ENCODE measurements around the gene FBLN2. TPM values are rescaled to one million over a fixed set of nuclear protein-coding genes. Genes with fewer than 3 reads are reported as not detected.

FBLN2 gene
- polyA plus RNA-seq, 1 of the 3 experiments (the other 2 are of a cell fraction): 5.2 TPM

GRCh38 chr3:13535526-13535875, 13.4 kb upstream of the FBLN2 start:
- H3K36me3 ChIP-seq (replicated peaks in 1 of 2; ENCODE audit: control insufficient read depth in 1 of 2, insufficient read depth in 2 of 2, low read length in 1 of 2): no peaks in the 10 kb centered on the region
- H3K4me1 ChIP-seq (ENCODE audit: control insufficient read depth in 1 of 2, insufficient read depth in 2 of 2, low read depth in 1 of 2, low read length in 1 of 2): peaks cover 0 to 13% of the 10 kb centered on the region in 2 experiments; a peak in 1 of 4 replicates
- H3K4me3 ChIP-seq (ENCODE audit: low read depth in 2 of 2, low read length in 1 of 2): no peak overlapping the region
- TF ChIP-seq PBX3 (IDR thresholded peaks at IDR 0.05) (no peak), FOXM1 (IDR thresholded peaks at IDR 0.05; ENCODE audit: low read depth) (no peak), JUND (IDR thresholded peaks at IDR 0.05) (no peak), NFIC (IDR thresholded peaks at IDR 0.05; ENCODE audit: borderline replicate concordance) (no peak), MEF2A (IDR thresholded peaks at IDR 0.05; ENCODE audit: borderline replicate concordance, low read depth) (no peak), TCF12 (IDR thresholded peaks at IDR 0.05) (no peak)
- POLR2A ChIA-PET: no interaction called here
- H3K27ac ChIP-seq (ENCODE audit: low read depth in 2 of 2, low read length in 1 of 2): no peak overlapping the region; a peak in 1 of 4 replicates
- no peaks in the 10 kb centered on the region for H3K27me3 ChIP-seq (ENCODE audit: insufficient read depth)
- H3K9me2 ChIP-seq: no peaks in the 10 kb centered on the region
- H3K4me2 ChIP-seq: no peak overlapping the region
- H2AFZ ChIP-seq (ENCODE audit: low read depth): no peak overlapping the region
- H3K9me3 ChIP-seq: no peaks in the 10 kb centered on the region
- no peaks in the 10 kb centered on the region for H4K20me1 ChIP-seq (ENCODE audit: insufficient read depth)
- H3K79me2 ChIP-seq (ENCODE audit: insufficient read depth): no peaks in the 10 kb centered on the region
- WGBS (ENCODE audit: low lambda C conversion rate): 83% methylated on average over 8 of the region's 10 CpGs
- H3F3A ChIP-seq (replicated peaks; ENCODE audit: insufficient read depth): peaks cover 3% of the 10 kb centered on the region
- no peak overlapping the region for H3K9ac ChIP-seq
- DNase-seq: no peak
- CTCF ChIA-PET: interaction anchor here (0.5 to 2.5 kb wide), 6 partner anchors 10 to 343 kb away, joined by 3 to 12 read pairs (median 5); no protein-coding TSS in a partner anchor

- no peak for TF ChIP-seq FOSL2 (IDR thresholded peaks at IDR 0.05; ENCODE audit: borderline replicate concordance, low read depth)
- TF ChIP-seq CHD2 (IDR thresholded peaks at IDR 0.05; ENCODE audit: low read length, partially characterized antibody): peak; percentile 30
- no peak for TF ChIP-seq EZH2phosphoT487 (IDR thresholded peaks at IDR 0.05; ENCODE audit: borderline replicate concordance, low read depth)
- TF ChIP-seq EP300 (IDR thresholded peaks at IDR 0.05; ENCODE audit: borderline replicate concordance in 1 of 2, low read depth in 1 of 2, low read length in 1 of 2): no peak; a peak in 1 of 4 replicates
- TF ChIP-seq MXI1 (IDR thresholded peaks at IDR 0.05; ENCODE audit: low read depth, low read length): no peak
- no peaks in the 10 kb centered on the region for H4K20me1 ChIP-seq (ENCODE audit: insufficient read depth)
- CTCF ChIA-PET: interaction anchor here (0.9 to 2.5 kb wide), 6 partner anchors 10 to 541 kb away, joined by 3 to 12 read pairs (median 5); no protein-coding TSS in a partner anchor
- no peak overlapping the region for H3K4me3 ChIP-seq (ENCODE audit: low read depth in 2 of 2, low read length in 1 of 2)
- no peaks in the 10 kb centered on the region for H3K79me2 ChIP-seq (ENCODE audit: insufficient read depth)
- peaks cover 0 to 13% of the 10 kb centered on the region in 2 experiments; a peak in 1 of 4 replicates for H3K4me1 ChIP-seq (ENCODE audit: control insufficient read depth in 1 of 2, insufficient read depth in 2 of 2, low read depth in 1 of 2, low read length in 1 of 2)
- POLR2A ChIA-PET: no interaction called here
- no peaks in the 10 kb centered on the region for H3K9me3 ChIP-seq
- H3K36me3 ChIP-seq (replicated peaks in 1 of 2; ENCODE audit: control insufficient read depth in 1 of 2, insufficient read depth in 2 of 2, low read length in 1 of 2): no peaks in the 10 kb centered on the region
- no peaks in the 10 kb centered on the region for H3K9me2 ChIP-seq
- no peaks in the 10 kb centered on the region for H3K27me3 ChIP-seq (ENCODE audit: insufficient read depth)
- H3K4me2 ChIP-seq: no peak overlapping the region
- no peak overlapping the region for H2AFZ ChIP-seq (ENCODE audit: low read depth)
- peak; percentile 74 for DNase-seq
- H3K9ac ChIP-seq: no peak overlapping the region
- WGBS (ENCODE audit: low lambda C conversion rate): 44% methylated on average over 7 of the region's 9 CpGs
- H3F3A ChIP-seq (replicated peaks; ENCODE audit: insufficient read depth): peaks cover 3% of the 10 kb centered on the region
- H3K27ac ChIP-seq (ENCODE audit: low read depth in 2 of 2, low read length in 1 of 2): peak overlapping the region in 1 of 2 experiments; percentile 24; a peak in 1 of 4 replicates
Observed at GRCh38 chr3:13535905-13536304, 13.0 kb upstream of the FBLN2 start.

GRCh38 chr3:13536432-13536831, 12.5 kb upstream of the FBLN2 start:
- no peaks in the 10 kb centered on the region for H3K36me3 ChIP-seq (replicated peaks in 1 of 2; ENCODE audit: control insufficient read depth in 1 of 2, insufficient read depth in 2 of 2, low read length in 1 of 2)
- WGBS (ENCODE audit: low lambda C conversion rate): 82% methylated on average over 3 of the region's 3 CpGs
- DNase-seq: no peak
- H3K79me2 ChIP-seq (ENCODE audit: insufficient read depth): no peaks in the 10 kb centered on the region
- no peak overlapping the region for H2AFZ ChIP-seq (ENCODE audit: low read depth)
- ChIA-PET CTCF (interaction anchor here (0.9 to 2.5 kb wide), 6 partner anchors 11 to 541 kb away, joined by 3 to 12 read pairs (median 5); no protein-coding TSS in a partner anchor), POLR2A (no interaction called here)
- TF ChIP-seq MAX (IDR thresholded peaks at IDR 0.05; ENCODE audit: low read depth) (no peak), MXI1 (IDR thresholded peaks at IDR 0.05; ENCODE audit: low read depth, low read length) (no peak), TCF12 (IDR thresholded peaks at IDR 0.05) (no peak), MEF2A (IDR thresholded peaks at IDR 0.05; ENCODE audit: borderline replicate concordance, low read depth) (no peak), RAD21 (IDR thresholded peaks at IDR 0.05; ENCODE audit: low read length) (no peak), EZH2phosphoT487 (IDR thresholded peaks at IDR 0.05; ENCODE audit: borderline replicate concordance, low read depth) (no peak), USF2 (IDR thresholded peaks at IDR 0.05; ENCODE audit: borderline replicate concordance, low read depth, low read length) (no peak), TAF1 (IDR thresholded peaks at IDR 0.05; ENCODE audit: borderline replicate concordance, low read depth, low read length) (no peak), FOSL2 (IDR thresholded peaks at IDR 0.05; ENCODE audit: borderline replicate concordance, low read depth) (no peak), SMC3 (IDR thresholded peaks at IDR 0.05; ENCODE audit: low read depth, low read length) (no peak), FOXM1 (IDR thresholded peaks at IDR 0.05; ENCODE audit: low read depth) (no peak)
- H3K4me3 ChIP-seq (ENCODE audit: low read depth in 2 of 2, low read length in 1 of 2): no peak overlapping the region
- H3K4me2 ChIP-seq: no peak overlapping the region
- H3K9me3 ChIP-seq: no peaks in the 10 kb centered on the region
- peaks cover 3% of the 10 kb centered on the region for H3F3A ChIP-seq (replicated peaks; ENCODE audit: insufficient read depth)
- no peak overlapping the region for H3K9ac ChIP-seq
- H4K20me1 ChIP-seq (ENCODE audit: insufficient read depth): no peaks in the 10 kb centered on the region
- no peaks in the 10 kb centered on the region for H3K9me2 ChIP-seq
- H3K27me3 ChIP-seq (ENCODE audit: insufficient read depth): no peaks in the 10 kb centered on the region
- peaks cover 0 to 13% of the 10 kb centered on the region in 2 experiments; a peak in 1 of 4 replicates for H3K4me1 ChIP-seq (ENCODE audit: control insufficient read depth in 1 of 2, insufficient read depth in 2 of 2, low read depth in 1 of 2, low read length in 1 of 2)
- H3K27ac ChIP-seq (ENCODE audit: low read depth in 2 of 2, low read length in 1 of 2): peak overlapping the region in 1 of 2 experiments; percentile 24; a peak in 1 of 4 replicates

All from SK-N-SH (cell line).